GM12864 (cell line): Measurements from ENCODE around the gene MBTPS1.

Experiments used
- DNase-seq: peaks from one replicate; pipeline ENCODE4 v3.0.0-alpha.2; 2011; ENCODE audit warnings: low read depth
- H3K4me3 ChIP-seq: 2 replicates; pipeline ENCODE4 v1.5.1; 2011; ENCODE audit warnings: mild to moderate bottlenecking, low read depth, low read length, control low read depth
- CTCF ChIP-seq: IDR thresholded peaks from 2 replicates; pipeline ENCODE4 v1.5.1; 2011; ENCODE audit warnings: low read depth, mild to moderate bottlenecking, moderate library complexity, low read length, control low read depth, inconsistent platforms; ENCODE audit errors: missing control alignments

The MBTPS1 gene

GRCh38 chr16:84033251-84034195 lies 83.2 kb downstream of the MBTPS1 start:
- H3K4me3 ChIP-seq, result no peak overlapping the region
- no peak for TF ChIP-seq CTCF
- DNase-seq, result no peak

- no peak for DNase-seq
- no peak overlapping the region for H3K4me3 ChIP-seq
- TF ChIP-seq CTCF, result no peak
Measured at GRCh38 chr16:84032458-84033178, 84.1 kb downstream of the MBTPS1 start.

GRCh38 chr16:84031556-84031955 lies 85.2 kb downstream of the MBTPS1 start:
- no peak for DNase-seq
- no peak overlapping the region for H3K4me3 ChIP-seq
- no peak for TF ChIP-seq CTCF

GRCh38 chr16:84029297-84030047 lies 87.3 kb downstream of the MBTPS1 start:
- TF ChIP-seq CTCF, result no peak
- H3K4me3 ChIP-seq, result no peak overlapping the region
- DNase-seq, result no peak

- no peak for TF ChIP-seq CTCF
- no peak overlapping the region for H3K4me3 ChIP-seq
- DNase-seq, result no peak
Measured at GRCh38 chr16:84027625-84028024, 89.1 kb downstream of the MBTPS1 start.

GRCh38 chr16:84026606-84027005 lies 90.1 kb downstream of the MBTPS1 start:
- no peak for TF ChIP-seq CTCF
- no peak overlapping the region for H3K4me3 ChIP-seq
- no peak for DNase-seq
